Mesenchymal stem cell (in vitro differentiated cells and primary cell): ENCODE results near the gene OLFML2B.
"Not testable (repeated sequence)": the region's sequence is repeated elsewhere in the genome, so short reads cannot be mapped to it uniquely, and the experiment has no call there.

ENCODE experiments used
- DNase-seq: peaks from one replicate; pipeline ENCODE4 v3.0.0-alpha.2; 2013
- H2AFZ ChIP-seq: one replicate; pipeline ENCODE4 v1.6.1; 2013; ENCODE audit warnings: low read depth, mild to moderate bottlenecking, control low read depth, inconsistent platforms, low read length, moderate library complexity
- H2AK5ac ChIP-seq: 2 replicates; pipeline ENCODE4 v1.6.1; 2013; ENCODE audit warnings: low read length, moderate library complexity, mild to moderate bottlenecking, inconsistent platforms; ENCODE audit not compliant: severe bottlenecking
- H2BK120ac ChIP-seq: one replicate; pipeline ENCODE4 v1.6.1; 2013; ENCODE audit warnings: low read depth, mild to moderate bottlenecking, inconsistent platforms, low read length, moderate library complexity
- H2BK12ac ChIP-seq, 2 experiments: one replicate each; pipeline ENCODE4 v1.6.1; 2013; ENCODE audit warnings: inconsistent platforms in 2 of 2, low read length in 2 of 2, mild to moderate bottlenecking in 2 of 2, moderate library complexity in 2 of 2, control low read depth in 1 of 2
- H2BK15ac ChIP-seq: one replicate; pipeline ENCODE4 v1.6.1; 2013; ENCODE audit warnings: mild to moderate bottlenecking, low read depth, inconsistent platforms; ENCODE audit not compliant: poor library complexity, severe bottlenecking
- H2BK5ac ChIP-seq: 2 replicates; pipeline ENCODE4 v1.6.1; 2013; ENCODE audit warnings: low read depth, mild to moderate bottlenecking, low read length, control low read depth, inconsistent platforms; ENCODE audit not compliant: poor library complexity, severe bottlenecking
- H3K14ac ChIP-seq, 2 experiments: one replicate each; pipeline ENCODE4 v1.6.1; 2013; ENCODE audit warnings: inconsistent platforms in 2 of 2, low read length in 2 of 2, control low read depth in 1 of 2, mild to moderate bottlenecking in 1 of 2, moderate library complexity in 1 of 2
- H3K18ac ChIP-seq, 2 experiments: one replicate each; pipeline ENCODE4 v1.6.1; 2013; ENCODE audit warnings: inconsistent platforms in 2 of 2, low read length in 2 of 2, control low read depth in 1 of 2, low read depth in 1 of 2, mild to moderate bottlenecking in 1 of 2
- H3K23ac ChIP-seq, 2 experiments: one replicate each; pipeline ENCODE4 v1.6.1; 2013; ENCODE audit warnings: inconsistent platforms in 2 of 2, low read length in 2 of 2, mild to moderate bottlenecking in 2 of 2, moderate library complexity in 2 of 2, control low read depth in 1 of 2
- H3K27ac ChIP-seq: 2 replicates; pipeline ENCODE4 v1.5.1; 2013; ENCODE audit warnings: mild to moderate bottlenecking, moderate library complexity, low read length, control low read depth, inconsistent platforms; ENCODE audit not compliant: poor library complexity, severe bottlenecking
- H3K27me3 ChIP-seq, 2 experiments: 2 replicates each; pipeline versions ENCODE4 v1.6.1 to v1.7.0; 2013; ENCODE audit warnings: low read length in 2 of 2, mild to moderate bottlenecking in 2 of 2, moderate library complexity in 2 of 2, control low read depth in 1 of 2, inconsistent platforms in 1 of 2; ENCODE audit not compliant: control insufficient read depth in 1 of 2, insufficient read depth in 1 of 2
- H3K36me3 ChIP-seq, 2 experiments: 2 replicates each; pipeline versions ENCODE4 v1.6.1 to v1.7.0; 2013; ENCODE audit warnings: low read length in 2 of 2, control low read depth in 1 of 2, inconsistent platforms in 1 of 2, low read depth in 1 of 2, mild to moderate bottlenecking in 1 of 2; ENCODE audit not compliant: insufficient read depth in 2 of 2, control insufficient read depth in 1 of 2
- H3K4ac ChIP-seq, 2 experiments: one replicate each; pipeline ENCODE4 v1.6.1; 2013; ENCODE audit warnings: inconsistent platforms in 2 of 2, low read length in 2 of 2, mild to moderate bottlenecking in 2 of 2, moderate library complexity in 2 of 2, control low read depth in 1 of 2, low read depth in 1 of 2
- H3K4me1 ChIP-seq: 2 replicates; pipeline ENCODE4 v1.6.1; 2013; ENCODE audit warnings: low read depth, low read length, control low read depth; ENCODE audit not compliant: control insufficient read depth, insufficient read depth
- H3K4me2 ChIP-seq: 2 replicates; pipeline ENCODE4 v1.6.1; 2013; ENCODE audit warnings: low read length, mild to moderate bottlenecking, inconsistent platforms; ENCODE audit not compliant: poor library complexity, severe bottlenecking
- H3K4me3 ChIP-seq, 2 experiments: 2 replicates each; pipeline versions ENCODE4 v1.5.1 to v1.7.0; 2013; ENCODE audit warnings: low read length in 2 of 2, mild to moderate bottlenecking in 2 of 2, control low read depth in 1 of 2, low read depth in 1 of 2; ENCODE audit not compliant: insufficient read depth in 1 of 2
- H3K79me1 ChIP-seq: replicated peaks from 2 replicates; pipeline ENCODE4 v1.6.1; 2013; ENCODE audit warnings: mild to moderate bottlenecking, control low read depth, low read length, inconsistent platforms; ENCODE audit not compliant: poor library complexity, severe bottlenecking
- H3K9ac ChIP-seq: 2 replicates; pipeline ENCODE4 v1.7.0; 2013; ENCODE audit warnings: mild to moderate bottlenecking, low read length, moderate library complexity
- H3K9me3 ChIP-seq: 2 replicates; pipeline ENCODE4 v1.7.0; 2013; ENCODE audit warnings: mild to moderate bottlenecking, low read length; ENCODE audit not compliant: control insufficient read depth
- H4K8ac ChIP-seq: one replicate; pipeline ENCODE4 v1.6.1; 2013; ENCODE audit warnings: inconsistent platforms, mild to moderate bottlenecking, low read length, moderate library complexity
- H4K91ac ChIP-seq: one replicate; pipeline ENCODE4 v1.6.1; 2013; ENCODE audit warnings: mild to moderate bottlenecking, low read length, inconsistent platforms
- WGBS: methylation state at CpG from one replicate; pipeline ENCODE4 v1.1.7; 2013; ENCODE audit warnings: mixed read lengths; 5-methylcytosine and 5-hydroxymethylcytosine counted together

OLFML2B gene

GRCh38 chr1:162018418-162018817 is 5.3 kb downstream of the OLFML2B start:
- Histone ChIP-seq H2BK12ac (no peak overlapping the region), H3K4me3 (no peak overlapping the region), H2AK5ac (no peak overlapping the region), H3K4me2 (no peak overlapping the region), H2BK120ac (no peak overlapping the region), H3K9ac (no peak overlapping the region), H3K14ac (no peak overlapping the region), H2AFZ (no peak overlapping the region), H3K18ac (no peak overlapping the region), H2BK5ac (no peak overlapping the region), H2BK15ac (no peak overlapping the region), H3K79me1 (peaks cover 12% of the 10 kb centered on the region), H3K4me1 (peaks cover 25% of the 10 kb centered on the region), H4K8ac (no peak overlapping the region), H3K9me3 (peaks cover 5% of the 10 kb centered on the region), H3K27ac (no peak overlapping the region), H3K4ac (no peak overlapping the region), H3K23ac (no peak overlapping the region), H3K27me3 (no peaks in the 10 kb centered on the region), H3K36me3 (peaks cover 12 to 62% of the 10 kb centered on the region in 2 experiments), H4K91ac (no peak overlapping the region)
- 90% methylated on average over 4 of the region's 4 CpGs for WGBS
- DNase-seq = no peak

- H2AFZ ChIP-seq, H3K4me2 ChIP-seq, H2BK120ac ChIP-seq, H3K79me1 ChIP-seq, H3K27me3 ChIP-seq, DNase-seq, H3K27ac ChIP-seq, H3K23ac ChIP-seq, H2AK5ac ChIP-seq, H4K91ac ChIP-seq, H3K4ac ChIP-seq, H3K9ac ChIP-seq, H3K18ac ChIP-seq, H2BK5ac ChIP-seq, H2BK12ac ChIP-seq, H3K9me3 ChIP-seq, H2BK15ac ChIP-seq, H3K14ac ChIP-seq, H4K8ac ChIP-seq, H3K4me3 ChIP-seq: not testable (repeated sequence)
- Histone ChIP-seq H3K36me3 (peaks cover 16 to 68% of the 10 kb centered on the region in 2 experiments), H3K4me1 (peaks cover 21% of the 10 kb centered on the region)
These were observed 5.9 kb downstream of the OLFML2B start for GRCh38 chr1:162017791-162018190.

GRCh38 chr1:162016631-162017030 is 7.0 kb downstream of the OLFML2B start:
- Histone ChIP-seq H4K8ac (no peak overlapping the region), H3K14ac (no peak overlapping the region), H3K79me1 (peaks cover 8% of the 10 kb centered on the region), H3K27me3 (no peaks in the 10 kb centered on the region), H3K9me3 (peaks cover 8% of the 10 kb centered on the region), H2BK12ac (no peak overlapping the region), H2BK120ac (no peak overlapping the region), H2AFZ (no peak overlapping the region), H3K4me2 (no peak overlapping the region), H3K18ac (no peak overlapping the region), H3K36me3 (peaks cover 24 to 80% of the 10 kb centered on the region in 2 experiments), H2AK5ac (no peak overlapping the region), H3K27ac (no peak overlapping the region), H2BK15ac (no peak overlapping the region), H3K23ac (no peak overlapping the region), H3K4me3 (no peak overlapping the region), H4K91ac (no peak overlapping the region), H3K4ac (no peak overlapping the region), H3K4me1 (peaks cover 18% of the 10 kb centered on the region), H3K9ac (no peak overlapping the region), H2BK5ac (no peak overlapping the region)
- DNase-seq = no peak
- 100% methylated on average over 1 of the region's 2 CpGs for WGBS

- H2BK120ac ChIP-seq = no peak overlapping the region
- no peak overlapping the region for H4K91ac ChIP-seq
- H2BK12ac ChIP-seq = no peak overlapping the region
- H3K9ac ChIP-seq = no peak overlapping the region
- peaks cover 11% of the 10 kb centered on the region for H3K4me1 ChIP-seq
- peaks cover 38 to 94% of the 10 kb centered on the region in 2 experiments for H3K36me3 ChIP-seq
- H3K4me2 ChIP-seq = no peak overlapping the region
- H3K27ac ChIP-seq = no peak overlapping the region
- no peak overlapping the region for H3K4me3 ChIP-seq
- no peak overlapping the region for H3K4ac ChIP-seq
- H2BK15ac ChIP-seq = no peak overlapping the region
- H3K9me3 ChIP-seq = peaks cover 8% of the 10 kb centered on the region
- no peak overlapping the region for H2AK5ac ChIP-seq
- H3K79me1 ChIP-seq = peaks cover 4% of the 10 kb centered on the region
- no peaks in the 10 kb centered on the region for H3K27me3 ChIP-seq
- no peak for DNase-seq
- no peak overlapping the region for H3K18ac ChIP-seq
- H3K14ac ChIP-seq = peak overlapping the region in 1 of 2 experiments; percentile 6
- no peak overlapping the region for H4K8ac ChIP-seq
- no peak overlapping the region for H3K23ac ChIP-seq
- 72% methylated on average over 3 of the region's 3 CpGs for WGBS
- no peak overlapping the region for H2BK5ac ChIP-seq
- H2AFZ ChIP-seq = no peak overlapping the region
These were observed 8.5 kb downstream of the OLFML2B start for GRCh38 chr1:162015196-162015595.
